SK-N-SH (cell line): Measurements from ENCODE around the gene CFAP65. TPM values are rescaled to one million over a fixed set of nuclear protein-coding genes. Genes with fewer than 3 reads are reported as not detected.
A peak's percentile ranks its signal among the peaks of the same experiment; 100 is the strongest.

Experiments
- CTCF ChIA-PET: fragments of 300-600, 350-600 bp; formaldehyde crosslinking; extraction: SDS; loops from one replicate; lab custom pipeline; 2021; lab: Yijun Ruan, JAX
- POLR2A ChIA-PET: fragments of 350-600 bp; sonication (Branson Sonifier 250); formaldehyde crosslinking; extraction: SDS; loops from one replicate; lab custom pipeline; 2020; ENCODE audit warnings: antibody characterized with exemption, inconsistent platforms; lab: Yijun Ruan, JAX
- DNase-seq: peaks from one replicate; pipeline ENCODE4 v3.0.0; 2012
- H2AFZ ChIP-seq: fragments of 200-600 bp; sonication (generic); 2 replicates; pipeline ENCODE4 v1.8.1; 2016; ENCODE audit warnings: antibody characterized with exemption, mild to moderate bottlenecking, low read depth
- H3F3A ChIP-seq: fragments of 200-600 bp; sonication (generic); replicated peaks from 2 replicates; pipeline ENCODE3; 2016; ENCODE audit warnings: antibody characterized with exemption, mild to moderate bottlenecking; ENCODE audit not compliant: insufficient read depth
- H3K27ac ChIP-seq, 2 experiments: fragments of 200-500 bp in 1 of 2; fragments of 200-600 bp in 1 of 2; sonication (Bioruptor generic) in 1 of 2; sonication (generic), shearing (Covaris generic) in 1 of 2; 2 replicates each; pipeline versions ENCODE4 v1.5.1 to v1.6.1; 2014 to 2016; ENCODE audit warnings: low read depth in 2 of 2, inconsistent platforms in 1 of 2, low read length in 1 of 2, mild to moderate bottlenecking in 1 of 2, mixed read lengths in 1 of 2
- H3K27me3 ChIP-seq: fragments of 200-600 bp; sonication (generic), shearing (Covaris generic); 2 replicates; pipeline ENCODE4 v1.6.1; 2016; ENCODE audit warnings: mixed run types; ENCODE audit not compliant: insufficient read depth
- H3K36me3 ChIP-seq, 2 experiments: fragments of 200-500 bp in 1 of 2; fragments of 200-600 bp in 1 of 2; sonication (Bioruptor generic) in 1 of 2; sonication (generic) in 1 of 2; replicated peaks in 1 of 2; 2 replicates each; pipeline versions ENCODE3 to v1.5.1; 2014 to 2016; ENCODE audit warnings: low read length in 1 of 2, mild to moderate bottlenecking in 1 of 2; ENCODE audit not compliant: insufficient read depth in 2 of 2, control insufficient read depth in 1 of 2
- H3K4me1 ChIP-seq, 2 experiments: fragments of 200-500 bp in 1 of 2; fragments of 200-600 bp in 1 of 2; sonication (Bioruptor generic) in 1 of 2; sonication (generic), shearing (Covaris generic) in 1 of 2; 2 replicates each; pipeline versions ENCODE4 v1.5.1 to v1.6.1; 2014 to 2016; ENCODE audit warnings: low read depth in 1 of 2, low read length in 1 of 2, mixed run types in 1 of 2; ENCODE audit not compliant: insufficient read depth in 2 of 2, control insufficient read depth in 1 of 2
- H3K4me2 ChIP-seq: fragments of 200-600 bp; sonication (generic), shearing (Covaris generic); 2 replicates; pipeline ENCODE4 v1.6.1; 2017; ENCODE audit warnings: mixed run types
- H3K4me3 ChIP-seq, 2 experiments: fragments of 200-500 bp in 1 of 2; fragments of 200-600 bp in 1 of 2; sonication (Bioruptor generic) in 1 of 2; sonication (generic), shearing (Covaris generic) in 1 of 2; 2 replicates each; pipeline versions ENCODE4 v1.5.1 to v1.8.1; 2014 to 2016; ENCODE audit warnings: low read depth in 2 of 2, inconsistent platforms in 1 of 2, low read length in 1 of 2, mild to moderate bottlenecking in 1 of 2, mixed read lengths in 1 of 2, moderate library complexity in 1 of 2
- H3K79me2 ChIP-seq: fragments of 200-600 bp; sonication (generic); 2 replicates; pipeline ENCODE4 v1.8.1; 2017; ENCODE audit warnings: mild to moderate bottlenecking; ENCODE audit not compliant: insufficient read depth
- H3K9ac ChIP-seq: fragments of 200-600 bp; sonication (generic); 2 replicates; pipeline ENCODE4 v1.6.1; 2017; ENCODE audit warnings: mixed run types
- H3K9me2 ChIP-seq: fragments of 200-600 bp; sonication (generic); 2 replicates; pipeline ENCODE4 v1.6.1; 2017; ENCODE audit warnings: mixed run types
- H3K9me3 ChIP-seq: fragments of 200-600 bp; sonication (generic); 2 replicates; pipeline ENCODE4 v1.6.1; 2017; ENCODE audit warnings: mixed run types, mild to moderate bottlenecking, moderate library complexity
- H4K20me1 ChIP-seq: fragments of 200-600 bp; sonication (generic); 2 replicates; pipeline ENCODE4 v1.6.1; 2017; ENCODE audit warnings: mild to moderate bottlenecking, mixed run types; ENCODE audit not compliant: insufficient read depth
- EP300 ChIP-seq, 2 experiments: IDR thresholded peaks; 2 replicates each; pipeline versions ENCODE4 v1.4.0 to v1.6.1; 2012; ENCODE audit warnings: borderline replicate concordance in 1 of 2, low read depth in 1 of 2, low read length in 1 of 2
- EZH2phosphoT487 ChIP-seq: fragments of 200-600 bp; sonication (generic); IDR thresholded peaks from 2 replicates; pipeline ENCODE4 v1.6.1; 2017; ENCODE audit warnings: low read depth, mixed run types, mild to moderate bottlenecking, antibody characterized with exemption, moderate library complexity, borderline replicate concordance
- FOSL2 ChIP-seq: IDR thresholded peaks from 2 replicates; pipeline ENCODE4 v1.4.0; 2012; ENCODE audit warnings: low read depth, mild to moderate bottlenecking, moderate library complexity, borderline replicate concordance
- FOXJ3 ChIP-seq: sonication (generic); formaldehyde crosslinking; IDR thresholded peaks from 2 replicates; pipeline ENCODE4 v1.5.1; 2020; ENCODE audit warnings: mild to moderate bottlenecking, missing genetic modification reagents
- GABPA ChIP-seq: IDR thresholded peaks from 2 replicates; pipeline ENCODE4 v1.4.0; 2012; ENCODE audit warnings: low read depth, mild to moderate bottlenecking
- NFIC ChIP-seq: IDR thresholded peaks from 2 replicates; pipeline ENCODE4 v1.4.0; 2012; ENCODE audit warnings: borderline replicate concordance
- RXRA ChIP-seq: IDR thresholded peaks from 2 replicates; pipeline ENCODE4 v1.4.0; 2012; ENCODE audit warnings: low read depth, mild to moderate bottlenecking, borderline replicate concordance
- SMC3 ChIP-seq: IDR thresholded peaks from 2 replicates; pipeline ENCODE4 v1.6.1; 2012; ENCODE audit warnings: low read depth, low read length, improper control_type of control experiment
- USF1 ChIP-seq: IDR thresholded peaks from 2 replicates; pipeline ENCODE4 v1.4.0; 2012; ENCODE audit warnings: low read depth, borderline replicate concordance
- WGBS: methylation state at CpG from one replicate; pipeline ENCODE4 v1.1.6; 2017; ENCODE audit warnings: low lambda C conversion rate; 5-methylcytosine and 5-hydroxymethylcytosine counted together
- polyA plus RNA-seq, 3 experiments: library from polyadenylated mRNA; depleted of rRNA; stranded (reverse); fragments of >200 nt; gene quantifications; 2 replicates each; pipeline ENCODE4 v1.2.3, GENCODE V29; 2012
- TF ChIP-seq, protein P1 (sequence below): IDR thresholded peaks from 2 replicates; pipeline ENCODE4 v1.4.0; 2012; ENCODE audit warnings: low read depth, borderline replicate concordance
- TF ChIP-seq, protein P2 (sequence below): fragments of 150-350 bp; IDR thresholded peaks from 2 replicates; pipeline ENCODE4 v1.6.1; 2016; ENCODE audit warnings: mild to moderate bottlenecking, low read depth, low read length

CFAP65 gene
- polyA plus RNA-seq, 1 of the 3 experiments (the other 2 are of a cell fraction): 0.95 TPM

DNA sequence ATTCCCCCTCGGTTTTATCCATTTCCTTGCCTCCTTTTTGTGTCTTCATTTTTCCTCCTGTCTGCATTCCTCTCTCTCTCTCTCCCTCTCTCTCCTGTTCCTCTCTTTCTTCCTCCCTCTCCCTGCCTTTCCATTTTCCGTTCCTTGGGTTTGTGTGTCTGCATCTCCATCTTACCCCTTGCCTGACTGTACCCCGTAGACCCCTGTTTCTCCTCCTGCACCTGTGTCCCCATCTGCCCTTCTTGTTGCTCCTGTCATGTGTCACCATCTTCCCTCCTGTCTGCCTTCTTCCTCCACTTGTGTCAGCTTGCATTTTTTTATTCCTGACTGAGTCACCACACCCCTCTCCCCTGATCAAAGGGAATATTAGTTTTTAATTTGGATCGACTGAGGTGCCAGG lies 80.1 kb downstream of the CFAP65 start (continued):
- TF ChIP-seq USF1 (no peak), EP300 (IDR thresholded peaks at IDR 0.05; ENCODE audit: borderline replicate concordance in 1 of 2, low read depth in 1 of 2, low read length in 1 of 2) (no peak), GABPA (no peak), SMC3 (no peak)

DNA sequence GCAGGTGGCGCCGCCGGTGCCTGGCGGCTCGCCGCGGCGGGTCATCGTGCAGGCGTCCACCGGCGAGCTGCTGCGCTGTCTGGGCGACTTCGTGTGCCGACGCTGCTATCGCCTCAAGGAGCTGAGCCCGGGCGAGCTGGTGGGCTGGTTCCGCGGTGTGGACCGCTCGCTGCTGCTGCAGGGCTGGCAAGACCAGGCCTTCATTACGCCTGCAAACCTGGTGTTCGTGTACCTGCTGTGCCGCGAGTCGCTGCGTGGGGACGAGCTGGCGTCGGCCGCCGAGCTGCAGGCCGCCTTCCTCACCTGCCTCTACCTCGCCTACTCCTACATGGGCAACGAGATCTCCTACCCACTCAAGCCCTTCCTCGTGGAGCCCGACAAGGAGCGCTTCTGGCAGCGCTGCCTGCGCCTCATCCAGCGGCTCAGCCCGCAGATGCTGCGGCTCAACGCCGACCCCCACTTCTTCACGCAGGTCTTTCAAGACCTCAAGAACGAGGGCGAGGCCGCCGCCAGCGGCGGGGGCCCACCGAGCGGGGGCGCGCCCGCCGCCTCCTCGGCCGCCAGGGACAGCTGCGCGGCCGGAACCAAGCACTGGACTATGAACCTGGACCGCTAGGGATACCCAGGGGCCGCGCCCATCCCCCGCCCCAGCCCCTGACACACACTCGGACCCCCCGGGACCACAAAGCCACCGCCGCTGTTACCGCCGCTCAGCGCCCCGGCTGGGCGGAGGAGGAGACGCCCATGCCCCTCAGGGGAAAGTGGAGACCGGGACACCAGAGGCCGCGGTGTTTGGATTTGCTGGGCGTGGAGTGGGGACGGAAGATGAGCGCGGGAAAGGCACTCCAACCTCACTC lies 80.8 kb downstream of the CFAP65 start:
- peak; percentile 85; the same call in 1 of the 2 replicates for TF ChIP-seq EZH2phosphoT487
- TF ChIP-seq, protein P1, sequence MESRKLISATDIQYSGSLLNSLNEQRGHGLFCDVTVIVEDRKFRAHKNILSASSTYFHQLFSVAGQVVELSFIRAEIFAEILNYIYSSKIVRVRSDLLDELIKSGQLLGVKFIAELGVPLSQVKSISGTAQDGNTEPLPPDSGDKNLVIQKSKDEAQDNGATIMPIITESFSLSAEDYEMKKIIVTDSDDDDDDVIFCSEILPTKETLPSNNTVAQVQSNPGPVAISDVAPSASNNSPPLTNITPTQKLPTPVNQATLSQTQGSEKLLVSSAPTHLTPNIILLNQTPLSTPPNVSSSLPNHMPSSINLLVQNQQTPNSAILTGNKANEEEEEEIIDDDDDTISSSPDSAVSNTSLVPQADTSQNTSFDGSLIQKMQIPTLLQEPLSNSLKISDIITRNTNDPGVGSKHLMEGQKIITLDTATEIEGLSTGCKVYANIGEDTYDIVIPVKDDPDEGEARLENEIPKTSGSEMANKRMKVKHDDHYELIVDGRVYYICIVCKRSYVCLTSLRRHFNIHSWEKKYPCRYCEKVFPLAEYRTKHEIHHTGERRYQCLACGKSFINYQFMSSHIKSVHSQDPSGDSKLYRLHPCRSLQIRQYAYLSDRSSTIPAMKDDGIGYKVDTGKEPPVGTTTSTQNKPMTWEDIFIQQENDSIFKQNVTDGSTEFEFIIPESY: no peak
- peak overlapping the region in 1 of 2 experiments; percentile 63; a peak in 2 of 4 replicates for H3K4me3 ChIP-seq
- H3F3A ChIP-seq: peaks cover 5% of the 10 kb centered on the region
- 0% methylated on average over 7 of the region's 87 CpGs for WGBS
- peak; percentile 45 for DNase-seq
- H3K9ac ChIP-seq: no peak overlapping the region
- no peaks in the 10 kb centered on the region for H3K36me3 ChIP-seq
- POLR2A ChIA-PET: interaction anchor here (1.4 to 2.1 kb wide), 3 partner anchors 37 to 63 kb away, joined by 3 to 11 read pairs (median 9); no protein-coding TSS in a partner anchor
- no peaks in the 10 kb centered on the region for H3K9me3 ChIP-seq
- H3K27ac ChIP-seq: peak overlapping the region in 1 of 2 experiments; percentile 94; a peak in 2 of 4 replicates
- no peak overlapping the region for H2AFZ ChIP-seq
- CTCF ChIA-PET: interaction anchor here (2.6 to 13.5 kb wide), 4 partner anchors 18 to 84 kb away, joined by 12 to 208 read pairs (median 32); partner anchors contain the start of gene FEV
- H3K27me3 ChIP-seq: peaks cover 41% of the 10 kb centered on the region
- peaks cover 8 to 45% of the 10 kb centered on the region in 2 experiments; a peak in 2 of 4 replicates for H3K4me1 ChIP-seq
- no peaks in the 10 kb centered on the region for H4K20me1 ChIP-seq
- H3K4me2 ChIP-seq: peak overlapping the region; percentile 19; the same call in 1 of the 2 replicates
- H3K9me2 ChIP-seq: no peaks in the 10 kb centered on the region
- H3K79me2 ChIP-seq: no peaks in the 10 kb centered on the region

DNA sequence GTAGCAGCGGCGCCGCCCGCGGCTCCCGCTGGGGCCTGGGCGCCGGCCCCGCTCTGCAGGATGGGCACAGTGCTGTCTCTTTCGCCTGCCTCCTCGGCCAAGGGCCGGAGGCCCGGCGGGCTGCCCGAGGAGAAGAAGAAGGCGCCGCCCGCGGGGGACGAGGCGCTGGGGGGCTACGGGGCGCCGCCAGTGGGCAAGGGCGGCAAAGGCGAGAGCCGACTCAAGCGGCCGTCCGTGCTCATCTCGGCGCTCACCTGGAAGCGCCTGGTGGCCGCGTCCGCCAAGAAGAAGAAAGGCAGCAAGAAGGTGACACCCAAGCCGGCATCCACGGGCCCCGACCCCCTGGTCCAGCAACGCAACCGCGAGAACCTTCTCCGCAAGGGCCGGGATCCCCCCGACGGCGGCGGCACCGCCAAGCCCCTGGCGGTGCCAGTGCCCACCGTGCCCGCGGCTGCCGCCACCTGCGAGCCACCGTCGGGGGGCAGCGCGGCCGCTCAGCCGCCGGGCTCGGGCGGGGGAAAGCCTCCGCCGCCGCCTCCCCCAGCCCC lies 81.5 kb downstream of the CFAP65 start:
- no peaks in the 10 kb centered on the region for H3K9me3 ChIP-seq
- TF ChIP-seq SMC3 (no peak), FOXJ3 (CRISPR knock-in tag) (no peak), RXRA (no peak), NFIC (no peak), FOSL2 (no peak), EZH2phosphoT487 (no peak)
- TF ChIP-seq, protein P2, sequence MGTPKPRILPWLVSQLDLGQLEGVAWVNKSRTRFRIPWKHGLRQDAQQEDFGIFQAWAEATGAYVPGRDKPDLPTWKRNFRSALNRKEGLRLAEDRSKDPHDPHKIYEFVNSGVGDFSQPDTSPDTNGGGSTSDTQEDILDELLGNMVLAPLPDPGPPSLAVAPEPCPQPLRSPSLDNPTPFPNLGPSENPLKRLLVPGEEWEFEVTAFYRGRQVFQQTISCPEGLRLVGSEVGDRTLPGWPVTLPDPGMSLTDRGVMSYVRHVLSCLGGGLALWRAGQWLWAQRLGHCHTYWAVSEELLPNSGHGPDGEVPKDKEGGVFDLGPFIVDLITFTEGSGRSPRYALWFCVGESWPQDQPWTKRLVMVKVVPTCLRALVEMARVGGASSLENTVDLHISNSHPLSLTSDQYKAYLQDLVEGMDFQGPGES: no peak
- H3K9me2 ChIP-seq: no peaks in the 10 kb centered on the region
- H4K20me1 ChIP-seq: no peaks in the 10 kb centered on the region
- no peaks in the 10 kb centered on the region for H3K36me3 ChIP-seq
- H3K4me2 ChIP-seq: peak overlapping the region; percentile 75
- DNase-seq: peak; percentile 61
- H3K4me3 ChIP-seq: peak overlapping the region; percentile 60 to 63
- no CpG with 5 or more reads among the region's 67 CpGs for WGBS
- peak overlapping the region; percentile 59; the same call in 1 of the 2 replicates for H2AFZ ChIP-seq
- H3F3A ChIP-seq: peaks cover 5% of the 10 kb centered on the region
- ChIA-PET CTCF (interaction anchor here (0.9 to 13.5 kb wide), 10 partner anchors 19 to 103 kb away, joined by 3 to 208 read pairs (median 4); partner anchors contain the start of gene FEV), POLR2A (interaction anchor here (0.6 to 2.1 kb wide), 4 partner anchors 25 to 62 kb away, joined by 3 to 11 read pairs (median 6); partner anchors contain the start of gene FEV)
- peaks cover 41% of the 10 kb centered on the region for H3K27me3 ChIP-seq
- peaks cover 8 to 49% of the 10 kb centered on the region in 2 experiments; a peak in 2 of 4 replicates for H3K4me1 ChIP-seq
- no peak overlapping the region for H3K9ac ChIP-seq
- H3K27ac ChIP-seq: peak overlapping the region in 1 of 2 experiments; percentile 94; a peak in 2 of 4 replicates
- no peaks in the 10 kb centered on the region for H3K79me2 ChIP-seq
